Mesodermal cell (in vitro differentiated cells): ENCODE results near the gene PCDH12.

ENCODE experiments used
- H3K27ac ChIP-seq: 2 replicates; pipeline ENCODE4 v1.7.0; 2013; ENCODE audit warnings: mild to moderate bottlenecking, low read depth, low read length, moderate library complexity; ENCODE audit not compliant: severe bottlenecking
- H3K36me3 ChIP-seq: 2 replicates; pipeline ENCODE4 v1.7.1; 2013; ENCODE audit warnings: mild to moderate bottlenecking, low read length, moderate library complexity; ENCODE audit not compliant: control insufficient read depth, insufficient read depth
- H3K4me1 ChIP-seq: one replicate; pipeline ENCODE4 v1.7.1; 2013; ENCODE audit warnings: mild to moderate bottlenecking, low read length; ENCODE audit not compliant: insufficient read depth, control insufficient read depth, poor library complexity, severe bottlenecking
- H3K4me3 ChIP-seq: 2 replicates; pipeline ENCODE4 v1.7.0; 2013; ENCODE audit warnings: low read length, control low read depth, mild to moderate bottlenecking; ENCODE audit not compliant: insufficient read depth, poor library complexity, severe bottlenecking; ENCODE audit errors: extremely low read depth
- H3K9me3 ChIP-seq: 2 replicates; pipeline ENCODE4 v1.7.1; 2013; ENCODE audit warnings: mild to moderate bottlenecking, low read length, moderate library complexity; ENCODE audit not compliant: control insufficient read depth
- WGBS, 2 experiments: methylation state at CpG; one replicate each; pipeline ENCODE4 v1.1.5; 2013; ENCODE audit warnings: missing lambda C conversion rate in 2 of 2; ENCODE audit not compliant: insufficient coverage in 2 of 2; 5-methylcytosine and 5-hydroxymethylcytosine counted together

Gene PCDH12

DNA sequence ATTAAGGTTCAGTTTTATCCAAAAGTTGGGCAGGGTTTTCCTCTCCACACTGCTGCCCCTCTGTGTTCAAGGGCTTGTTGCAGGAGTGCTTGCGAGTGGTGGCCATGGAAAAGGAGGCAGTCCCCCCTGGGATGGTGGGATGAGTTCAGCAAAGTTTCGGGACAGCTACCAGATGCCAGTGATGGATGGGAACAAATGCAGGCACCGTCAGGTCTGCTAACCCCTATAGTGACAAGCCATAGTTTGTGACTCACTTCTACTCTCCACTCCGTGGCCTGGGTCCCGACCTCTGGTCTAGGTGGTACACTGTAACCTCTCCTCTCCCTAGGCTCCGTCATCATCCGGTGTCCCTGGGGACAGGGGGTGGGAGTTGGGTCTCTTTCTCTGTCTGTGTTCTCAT, 7.1 kb upstream of the PCDH12 start:
- WGBS, 2 experiments, result 54 to 90% methylated on average over 2 to 5 of the region's 7 CpGs
- H3K4me1 ChIP-seq, result peaks cover 14% of the 10 kb centered on the region
- H3K27ac ChIP-seq, result no peak overlapping the region
- H3K36me3 ChIP-seq, result no peaks in the 10 kb centered on the region
- no peaks in the 10 kb centered on the region for H3K9me3 ChIP-seq
- no peak overlapping the region for H3K4me3 ChIP-seq

DNA sequence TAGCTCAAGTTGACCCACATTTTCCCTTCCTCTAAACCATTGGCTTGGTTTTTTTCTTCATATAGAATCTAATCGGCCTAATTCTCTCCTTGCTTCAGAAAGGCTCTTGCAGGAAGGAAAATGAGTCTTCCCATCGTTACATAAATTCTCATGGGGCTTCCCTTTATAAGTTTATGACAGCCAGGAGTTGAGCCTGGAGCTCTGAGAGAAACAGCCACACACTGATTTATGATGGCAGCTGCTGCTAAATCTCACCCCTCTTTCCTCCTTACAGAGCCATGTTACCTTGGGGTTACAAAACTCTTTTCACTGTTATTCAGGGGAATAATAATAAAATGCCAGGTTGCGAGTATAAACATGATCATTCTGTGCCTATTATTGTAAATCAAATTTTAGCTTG, 5.7 kb upstream of the PCDH12 start:
- H3K36me3 ChIP-seq, result no peaks in the 10 kb centered on the region
- H3K27ac ChIP-seq, result no peak overlapping the region
- no peaks in the 10 kb centered on the region for H3K9me3 ChIP-seq
- 100% methylated on average over 2 of the region's 3 CpGs; no CpG with 5 or more reads in 1 of the 2 experiments for WGBS, 2 experiments
- no peak overlapping the region for H3K4me3 ChIP-seq
- H3K4me1 ChIP-seq, result peaks cover 19% of the 10 kb centered on the region

DNA sequence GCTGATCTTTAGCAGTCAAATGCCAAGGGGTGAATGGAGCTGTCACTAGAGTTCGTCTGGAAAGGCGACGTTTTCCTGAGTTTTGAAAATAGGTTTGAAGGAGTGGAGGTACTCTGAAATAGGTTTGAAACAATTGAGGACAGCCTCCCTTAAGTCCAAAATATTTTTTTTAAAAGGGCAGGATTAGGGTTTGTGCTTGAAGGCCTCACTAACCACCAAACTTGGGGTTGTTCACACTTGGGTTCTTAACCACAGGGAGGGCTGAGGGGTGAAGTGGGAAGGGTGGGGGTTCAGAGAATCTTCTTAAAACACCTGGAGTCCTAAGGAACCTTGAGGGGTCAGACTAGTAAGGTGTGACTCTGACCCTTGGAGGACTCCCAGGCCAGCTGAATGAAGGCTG, 3.5 kb upstream of the PCDH12 start:
- Histone ChIP-seq H3K27ac (no peak overlapping the region), H3K4me1 (peaks cover 29% of the 10 kb centered on the region), H3K9me3 (no peaks in the 10 kb centered on the region), H3K36me3 (no peaks in the 10 kb centered on the region), H3K4me3 (no peak overlapping the region)
- 93% methylated on average over 3 of the region's 3 CpGs; no CpG with 5 or more reads in 1 of the 2 experiments for WGBS, 2 experiments

DNA sequence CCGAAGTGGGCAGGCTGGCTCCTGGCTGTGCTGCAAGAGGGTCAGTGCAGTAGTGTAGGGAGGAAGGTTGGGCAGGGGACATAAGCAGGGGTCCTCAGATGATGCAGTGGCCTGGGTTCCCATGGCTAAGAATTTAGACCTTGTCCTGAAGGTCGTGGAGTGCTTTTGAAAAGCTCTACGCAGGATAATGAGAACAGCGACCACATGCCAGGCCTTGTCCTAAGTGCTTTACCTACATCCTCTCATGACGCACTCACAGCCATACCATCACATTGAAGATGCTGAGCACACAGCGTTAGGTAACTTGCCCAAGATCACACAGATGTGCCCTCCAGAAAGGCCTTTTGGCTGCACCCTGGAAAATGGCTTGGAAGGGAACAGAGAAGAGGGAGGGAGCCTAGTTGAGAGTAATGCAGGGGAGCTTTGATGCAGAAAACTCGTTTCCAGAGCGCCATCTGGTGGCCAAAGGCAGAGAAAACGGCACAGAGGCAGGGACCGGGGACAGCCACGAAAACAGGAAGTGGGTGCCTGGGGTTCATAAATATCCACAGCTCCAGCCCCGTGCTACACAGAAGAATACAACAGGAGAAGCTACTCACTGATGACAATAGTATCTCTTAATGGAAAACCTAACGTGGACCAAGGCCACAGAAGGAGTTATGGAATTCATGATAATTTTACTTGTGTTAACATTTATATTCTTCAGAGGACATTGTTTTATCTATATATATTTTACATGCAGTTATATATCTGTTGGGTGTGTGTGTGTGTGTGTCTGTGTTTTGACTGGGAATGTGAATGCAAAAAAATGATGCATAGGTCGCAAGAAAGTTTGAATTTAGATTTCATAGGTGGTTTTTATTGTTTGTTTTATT, 2.7 kb upstream of the PCDH12 start:
- WGBS, 2 experiments, result 37 to 38% methylated on average over 10 to 11 of the region's 14 CpGs

GRCh38 chr5:141960018-141960417, 2.0 kb upstream of the PCDH12 start:
- Histone ChIP-seq H3K4me3 (no peak overlapping the region), H3K4me1 (peaks cover 25% of the 10 kb centered on the region), H3K27ac (no peak overlapping the region), H3K9me3 (no peaks in the 10 kb centered on the region), H3K36me3 (no peaks in the 10 kb centered on the region)
- 61 to 67% methylated on average over 6 to 9 of the region's 10 CpGs for WGBS, 2 experiments

More for the DNA sequence above, 2.7 kb upstream of the PCDH12 start:
- Histone ChIP-seq H3K9me3 (no peaks in the 10 kb centered on the region), H3K36me3 (no peaks in the 10 kb centered on the region), H3K27ac (no peak overlapping the region), H3K4me3 (no peak overlapping the region), H3K4me1 (peaks cover 29% of the 10 kb centered on the region)

DNA sequence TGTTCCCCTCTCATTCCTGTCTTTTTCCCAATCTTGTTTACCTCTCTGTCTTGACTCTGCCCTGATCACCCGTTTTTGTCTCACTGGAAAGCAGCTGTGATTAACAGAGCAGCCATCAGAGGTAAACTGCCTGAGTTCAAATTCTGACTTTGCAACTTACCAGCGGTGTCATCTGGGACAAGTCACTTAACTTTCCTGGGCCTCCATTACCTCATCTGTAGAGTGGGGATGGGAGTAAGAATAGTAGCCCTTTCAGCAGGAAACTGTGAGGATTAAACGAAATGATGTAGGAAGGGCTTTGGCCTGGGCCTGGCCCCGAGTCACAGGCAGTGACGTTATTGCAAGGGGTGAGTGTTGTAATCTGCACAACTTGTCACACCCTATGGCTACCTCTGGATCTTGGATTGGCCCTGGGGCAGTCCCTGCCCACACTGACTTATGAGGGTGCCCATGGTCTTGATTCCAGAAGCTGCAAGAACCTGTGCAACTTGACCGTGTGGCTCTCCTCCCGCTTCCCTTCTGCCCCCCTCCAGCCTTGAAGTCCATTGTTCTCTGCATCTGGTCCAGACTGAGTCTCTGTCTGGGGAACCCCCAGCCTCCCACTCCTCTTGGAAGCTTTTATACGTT, 657 bp upstream of the PCDH12 start:
- Histone ChIP-seq H3K4me1 (peaks cover 23% of the 10 kb centered on the region), H3K36me3 (no peaks in the 10 kb centered on the region), H3K4me3 (no peak overlapping the region), H3K27ac (no peak overlapping the region), H3K9me3 (no peaks in the 10 kb centered on the region)
- 77 to 83% methylated on average over 6 to 7 of the region's 8 CpGs for WGBS, 2 experiments

DNA sequence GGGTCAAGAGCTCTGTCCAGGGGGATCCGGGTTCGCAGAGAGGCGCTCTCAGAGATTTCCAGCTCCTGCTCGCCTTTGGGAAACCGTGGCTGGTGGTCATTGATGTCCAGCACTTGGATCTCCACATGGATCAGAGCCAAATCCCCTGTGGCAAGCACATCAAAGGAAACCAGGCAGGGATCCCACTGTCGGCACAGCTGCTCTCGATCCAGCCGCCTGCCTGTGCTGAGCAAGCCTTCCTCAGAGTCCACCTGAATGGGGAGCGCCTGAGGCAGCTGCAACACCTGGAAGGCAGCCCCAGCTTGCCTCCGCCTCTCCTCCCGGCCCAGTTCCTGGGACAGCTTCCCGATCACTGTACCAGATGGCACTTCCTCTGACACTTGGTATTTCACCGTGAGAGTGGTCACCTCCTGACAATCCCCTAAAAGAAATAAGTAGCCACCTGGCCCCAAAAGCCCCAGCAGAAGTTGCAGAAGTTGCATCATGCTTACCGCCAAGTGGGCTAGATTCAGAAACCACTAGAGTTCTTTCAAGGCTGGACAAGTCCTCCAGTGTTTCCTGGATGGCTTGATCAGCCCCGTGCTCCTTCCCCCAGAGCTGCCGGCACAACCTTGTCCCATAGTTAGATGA, 520 bp downstream of the PCDH12 start:
- no peaks in the 10 kb centered on the region for H3K9me3 ChIP-seq
- 93 to 96% methylated on average over 15 to 16 of the region's 16 CpGs for WGBS, 2 experiments
- H3K4me1 ChIP-seq, result peaks cover 23% of the 10 kb centered on the region
- no peak overlapping the region for H3K4me3 ChIP-seq
- H3K27ac ChIP-seq, result peak overlapping the region; percentile 51
- H3K36me3 ChIP-seq, result no peaks in the 10 kb centered on the region

DNA sequence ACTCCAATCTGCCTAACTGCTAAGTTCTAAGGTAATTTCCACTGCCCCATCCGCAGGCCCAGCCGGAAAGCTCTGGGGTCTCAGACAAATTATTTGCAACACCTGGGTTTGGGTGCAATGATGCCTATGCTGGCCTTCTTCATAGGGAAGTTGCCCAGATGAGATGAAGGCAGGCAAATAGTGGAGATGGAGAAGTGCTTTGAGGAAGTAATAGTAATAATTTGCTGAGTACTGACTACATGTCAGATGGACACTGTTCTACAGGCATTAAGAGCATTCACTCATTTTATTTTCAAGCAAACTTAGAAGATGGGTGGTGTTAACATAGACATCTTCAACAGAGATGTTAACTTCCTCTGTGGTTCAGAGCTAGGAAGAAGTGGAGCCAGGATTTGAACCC, 3.8 kb downstream of the PCDH12 start:
- Histone ChIP-seq H3K4me3 (no peak overlapping the region), H3K9me3 (no peaks in the 10 kb centered on the region), H3K4me1 (peaks cover 19% of the 10 kb centered on the region), H3K27ac (no peak overlapping the region), H3K36me3 (no peaks in the 10 kb centered on the region)
- 92 to 100% methylated on average over 2 of the region's 2 CpGs for WGBS, 2 experiments

GRCh38 chr5:141952020-141952419, 6.0 kb downstream of the PCDH12 start:
- Histone ChIP-seq H3K4me1 (peaks cover 2% of the 10 kb centered on the region), H3K27ac (no peak overlapping the region), H3K4me3 (no peak overlapping the region), H3K9me3 (no peaks in the 10 kb centered on the region), H3K36me3 (no peaks in the 10 kb centered on the region)
- WGBS, 2 experiments, result 89 to 90% methylated on average over 2 of the region's 2 CpGs

DNA sequence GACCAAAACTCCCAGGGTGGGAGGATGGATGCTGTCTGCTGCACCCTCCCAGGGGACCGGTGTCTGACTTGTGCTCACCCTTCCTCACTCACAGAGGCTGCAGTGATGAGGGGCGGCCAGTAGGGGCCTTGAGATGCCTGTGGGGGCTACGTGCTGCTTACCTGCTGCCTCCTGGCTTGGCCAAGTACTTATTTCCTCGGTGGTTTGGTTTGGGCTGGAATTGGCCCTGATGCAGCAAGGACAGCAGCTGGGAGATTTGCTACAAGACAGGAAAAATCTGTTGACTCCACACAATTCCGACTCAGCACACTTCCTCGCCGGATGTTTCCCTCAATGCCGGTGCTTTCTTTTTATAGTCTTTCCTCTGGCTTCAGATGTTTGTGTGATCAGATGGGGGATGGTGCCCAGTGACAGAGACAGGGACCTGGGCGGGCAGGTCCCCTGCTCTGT, 6.6 kb downstream of the PCDH12 start:
- Histone ChIP-seq H3K9me3 (no peaks in the 10 kb centered on the region), H3K27ac (no peak overlapping the region), H3K4me3 (no peak overlapping the region), H3K4me1 (peaks cover 2% of the 10 kb centered on the region), H3K36me3 (no peaks in the 10 kb centered on the region)
- WGBS, 2 experiments, result 37 to 64% methylated on average over 3 to 7 of the region's 9 CpGs
